Activated naive CD8-positive, alpha-beta T cell treated with anti-CD3 and anti-CD28 coated beads, Interleukin-2, amount 10 ng/mL, durations not matched to agents 7 days and 5 days (primary cell): ENCODE results near the gene MIS18A. TPM values are rescaled to one million over a fixed set of nuclear protein-coding genes. Genes with fewer than 3 reads are reported as not detected.

Source experiments
- ATAC-seq: fragments of 150-1000 bp; cut with Tn5 transposase; one replicate; pipeline ENCODE4 v1.10.0; 2021; ENCODE audit warnings: low read depth, moderate library complexity
- POLR2A ChIA-PET: fragments of 350-600 bp; sonication (Branson Sonifier 250); formaldehyde crosslinking; loops from one replicate; lab custom pipeline; 2021; ENCODE audit warnings: antibody characterized with exemption; lab: Charles Lee
- DNase-seq: peaks from one replicate; pipeline ENCODE4 v3.0.0; 2021
- H3K27ac Mint-ChIP-seq: one replicate; pipeline ENCODE4 v1.8.0; 2022; ENCODE audit warnings: mild to moderate bottlenecking, mixed read lengths
- H3K27me3 Mint-ChIP-seq: one replicate; pipeline ENCODE4 v1.8.0; 2022; ENCODE audit warnings: mild to moderate bottlenecking, moderate library complexity, mixed read lengths
- H3K36me3 Mint-ChIP-seq: one replicate; pipeline ENCODE4 v1.8.0; 2021; ENCODE audit warnings: mild to moderate bottlenecking, mixed read lengths
- H3K4me1 Mint-ChIP-seq: one replicate; pipeline ENCODE4 v1.8.0; 2021; ENCODE audit warnings: mixed read lengths
- H3K4me3 Mint-ChIP-seq: one replicate; pipeline ENCODE4 v1.8.0; 2022; ENCODE audit warnings: mild to moderate bottlenecking, moderate library complexity, mixed read lengths
- H3K9me3 Mint-ChIP-seq: one replicate; pipeline ENCODE4 v1.8.0; 2021; ENCODE audit warnings: mixed read lengths
- total RNA-seq, 2 experiments: library from RNA; stranded (reverse); gene quantifications; one replicate each; pipeline ENCODE4 v1.2.3, GENCODE V29; 2021

The MIS18A gene
- total RNA-seq, 2 experiments from 2014 or later = 19.7 to 21.2 TPM

GRCh38 chr21:32257962-32258785 is 20.7 kb downstream of the MIS18A start:
- peak; percentile 22 for ATAC-seq
- peak; percentile 52 for DNase-seq
- Mint-ChIP-seq H3K4me1 (no peaks in the 10 kb centered on the region), H3K9me3 (no peaks in the 10 kb centered on the region), H3K4me3 (no peak overlapping the region), H3K27me3 (no peaks in the 10 kb centered on the region), H3K27ac (no peak overlapping the region), H3K36me3 (no peaks in the 10 kb centered on the region)
- POLR2A ChIA-PET = no interaction called here

GRCh38 chr21:32256873-32257620 is 21.8 kb downstream of the MIS18A start:
- Mint-ChIP-seq H3K27ac (no peak overlapping the region), H3K36me3 (no peaks in the 10 kb centered on the region), H3K27me3 (no peaks in the 10 kb centered on the region), H3K9me3 (no peaks in the 10 kb centered on the region), H3K4me3 (no peak overlapping the region), H3K4me1 (no peaks in the 10 kb centered on the region)
- DNase-seq (no peak), ATAC-seq (no peak)
- POLR2A ChIA-PET = no interaction called here

GRCh38 chr21:32256251-32256650 is 22.6 kb downstream of the MIS18A start:
- no peaks in the 10 kb centered on the region for H3K4me1 Mint-ChIP-seq
- ATAC-seq = no peak

GRCh38 chr21:32253215-32253641 is 25.6 kb downstream of the MIS18A start:
- H3K9me3 Mint-ChIP-seq = peaks cover 7% of the 10 kb centered on the region
- H3K27ac Mint-ChIP-seq = no peak overlapping the region
- H3K4me3 Mint-ChIP-seq = no peak overlapping the region
- no peaks in the 10 kb centered on the region for H3K36me3 Mint-ChIP-seq
- ATAC-seq = no peak
- H3K27me3 Mint-ChIP-seq = peaks cover 3% of the 10 kb centered on the region
- H3K4me1 Mint-ChIP-seq = no peaks in the 10 kb centered on the region
- DNase-seq = no peak
- POLR2A ChIA-PET = interaction anchor here (0.5 kb wide), 1 partner anchor 17 kb away, joined by 4 read pairs; no protein-coding TSS in a partner anchor

More at GRCh38 chr21:32256251-32256650, 22.6 kb downstream of the MIS18A start:
- Mint-ChIP-seq H3K4me3 (no peak overlapping the region), H3K27ac (no peak overlapping the region), H3K36me3 (no peaks in the 10 kb centered on the region), H3K9me3 (peaks cover 3% of the 10 kb centered on the region), H3K27me3 (peaks cover 2% of the 10 kb centered on the region)
- no peak for DNase-seq
- POLR2A ChIA-PET = no interaction called here

GRCh38 chr21:32252136-32252535 is 26.7 kb downstream of the MIS18A start:
- POLR2A ChIA-PET = no interaction called here

DNA sequence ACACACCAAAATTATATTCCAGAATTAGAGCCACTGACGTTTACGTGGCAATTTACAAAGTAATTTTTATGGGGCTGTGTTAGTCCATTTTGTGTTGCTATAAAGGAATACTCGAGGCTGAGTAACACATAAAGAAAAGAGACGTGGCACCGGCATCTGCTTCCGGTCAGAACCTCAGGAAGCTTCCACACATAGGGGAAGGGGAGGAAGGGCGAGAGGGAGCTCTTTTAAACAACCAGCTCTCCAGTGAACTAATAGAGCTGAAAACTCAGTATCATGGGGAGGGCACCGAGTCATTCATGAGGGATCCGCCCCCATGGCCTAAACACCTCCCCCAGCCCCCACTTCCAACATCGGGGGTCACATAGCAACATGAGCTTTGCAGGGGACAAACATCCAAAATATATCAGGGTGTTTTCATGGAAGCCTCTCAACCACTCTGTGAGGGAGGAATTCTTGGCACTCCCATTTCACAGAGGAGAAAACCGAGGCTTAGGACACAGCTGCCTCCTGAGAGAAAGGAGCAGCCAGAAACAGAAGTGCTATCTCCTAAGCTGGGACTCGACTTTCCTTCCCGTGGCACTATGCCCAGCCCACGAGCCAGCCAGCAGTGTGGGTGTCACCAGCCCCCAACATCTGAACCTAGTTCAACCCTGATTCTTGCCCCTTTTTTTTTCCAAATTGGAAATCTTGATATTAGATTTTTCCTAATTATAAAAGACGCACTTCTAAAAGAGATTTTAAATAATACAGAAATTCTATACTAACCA is 29.2 kb downstream of the MIS18A start:
- no peak overlapping the region for H3K27ac Mint-ChIP-seq
- H3K4me3 Mint-ChIP-seq = no peak overlapping the region
- H3K36me3 Mint-ChIP-seq = peaks cover 2% of the 10 kb centered on the region
- no peak for DNase-seq
- H3K4me1 Mint-ChIP-seq = no peaks in the 10 kb centered on the region
- H3K9me3 Mint-ChIP-seq = peaks cover 7% of the 10 kb centered on the region
- POLR2A ChIA-PET = no interaction called here
- H3K27me3 Mint-ChIP-seq = peaks cover 12% of the 10 kb centered on the region
- no peak for ATAC-seq

More at GRCh38 chr21:32252136-32252535, 26.7 kb downstream of the MIS18A start:
- Mint-ChIP-seq H3K27ac (no peak overlapping the region), H3K4me3 (no peak overlapping the region), H3K4me1 (no peaks in the 10 kb centered on the region), H3K27me3 (peaks cover 3% of the 10 kb centered on the region), H3K9me3 (peaks cover 7% of the 10 kb centered on the region), H3K36me3 (no peaks in the 10 kb centered on the region)
- no peak for ATAC-seq
- no peak for DNase-seq

DNA sequence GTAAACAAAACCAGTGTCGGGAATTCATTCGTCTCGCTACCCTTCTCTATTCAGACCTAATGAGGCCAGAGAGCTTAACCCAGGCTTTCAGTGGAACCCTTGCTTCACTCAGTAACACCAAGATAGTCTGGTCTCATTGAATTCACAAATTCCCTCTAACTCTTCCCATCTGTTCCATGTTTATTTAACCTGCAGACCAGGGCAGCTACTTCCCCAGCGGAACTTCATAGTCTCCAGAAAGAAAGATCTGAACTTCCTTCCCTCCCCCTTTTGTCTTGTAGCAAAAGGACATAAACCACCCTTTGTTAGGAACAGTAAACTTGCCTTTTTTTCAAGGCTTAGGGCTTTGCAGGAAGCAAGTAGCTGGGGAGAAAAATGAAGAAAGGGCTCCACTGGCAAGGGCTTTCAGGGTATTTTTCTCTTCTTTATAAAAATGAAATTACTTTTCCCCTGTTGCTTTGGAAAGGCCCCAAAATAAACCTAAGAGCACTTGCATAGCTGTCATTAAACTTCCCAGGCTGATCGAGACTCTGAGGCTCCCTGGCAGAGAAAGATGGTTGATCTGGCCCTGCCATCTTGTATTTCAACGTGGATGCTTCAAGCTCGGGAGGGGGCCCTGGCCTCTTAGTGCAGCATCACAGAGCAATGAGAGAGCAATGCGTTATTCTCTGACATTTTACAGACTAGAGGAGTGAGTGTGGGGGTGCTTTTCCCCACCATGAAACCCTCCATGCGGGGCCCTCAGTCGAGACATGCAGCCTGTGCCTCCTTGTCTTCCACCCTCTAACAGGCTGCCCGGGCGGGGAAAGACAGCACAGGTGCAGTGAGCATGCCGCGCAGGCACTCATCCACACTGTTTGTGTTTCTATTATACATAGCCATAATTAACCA is 30.0 kb downstream of the MIS18A start:
- H3K9me3 Mint-ChIP-seq = peaks cover 7% of the 10 kb centered on the region
- H3K27me3 Mint-ChIP-seq = peaks cover 12% of the 10 kb centered on the region
- no peaks in the 10 kb centered on the region for H3K4me1 Mint-ChIP-seq
- H3K27ac Mint-ChIP-seq = no peak overlapping the region
- ATAC-seq = no peak
- H3K4me3 Mint-ChIP-seq = no peak overlapping the region
- no peak for DNase-seq
- H3K36me3 Mint-ChIP-seq = peaks cover 2% of the 10 kb centered on the region
- POLR2A ChIA-PET = no interaction called here

- Mint-ChIP-seq H3K36me3 (peaks cover 2% of the 10 kb centered on the region), H3K27me3 (peaks cover 11% of the 10 kb centered on the region), H3K9me3 (peaks cover 7% of the 10 kb centered on the region), H3K4me3 (no peak overlapping the region), H3K27ac (no peak overlapping the region), H3K4me1 (no peaks in the 10 kb centered on the region)
- ATAC-seq = no peak
- POLR2A ChIA-PET = no interaction called here
- no peak for DNase-seq
Measured at GRCh38 chr21:32246571-32247140, 32.2 kb downstream of the MIS18A start.

DNA sequence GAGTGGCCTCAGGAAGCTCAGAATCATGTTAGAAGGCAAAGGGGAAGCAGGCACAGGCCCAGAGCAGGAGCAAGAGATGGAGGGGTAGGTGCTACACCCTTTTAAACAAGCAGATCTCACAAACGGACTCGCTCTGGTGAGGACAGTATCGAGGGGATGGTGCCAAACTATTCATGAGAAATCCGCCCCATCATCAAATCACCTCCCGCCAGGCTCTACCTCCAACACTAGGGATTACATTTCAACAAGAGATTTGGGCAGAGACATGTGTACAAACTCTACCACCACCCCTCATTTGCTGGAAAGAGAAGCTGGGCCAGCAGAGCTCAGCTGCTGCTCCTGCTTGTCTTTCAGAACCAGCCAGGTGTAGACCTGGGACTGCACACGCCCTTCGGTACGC is 32.9 kb downstream of the MIS18A start:
- POLR2A ChIA-PET = no interaction called here
- H3K27ac Mint-ChIP-seq = no peak overlapping the region
- peaks cover 1% of the 10 kb centered on the region for H3K9me3 Mint-ChIP-seq
- no peaks in the 10 kb centered on the region for H3K4me1 Mint-ChIP-seq
- no peak overlapping the region for H3K4me3 Mint-ChIP-seq
- DNase-seq (no peak), ATAC-seq (no peak)
- peaks cover 11% of the 10 kb centered on the region for H3K27me3 Mint-ChIP-seq
- H3K36me3 Mint-ChIP-seq = peaks cover 2% of the 10 kb centered on the region

DNA sequence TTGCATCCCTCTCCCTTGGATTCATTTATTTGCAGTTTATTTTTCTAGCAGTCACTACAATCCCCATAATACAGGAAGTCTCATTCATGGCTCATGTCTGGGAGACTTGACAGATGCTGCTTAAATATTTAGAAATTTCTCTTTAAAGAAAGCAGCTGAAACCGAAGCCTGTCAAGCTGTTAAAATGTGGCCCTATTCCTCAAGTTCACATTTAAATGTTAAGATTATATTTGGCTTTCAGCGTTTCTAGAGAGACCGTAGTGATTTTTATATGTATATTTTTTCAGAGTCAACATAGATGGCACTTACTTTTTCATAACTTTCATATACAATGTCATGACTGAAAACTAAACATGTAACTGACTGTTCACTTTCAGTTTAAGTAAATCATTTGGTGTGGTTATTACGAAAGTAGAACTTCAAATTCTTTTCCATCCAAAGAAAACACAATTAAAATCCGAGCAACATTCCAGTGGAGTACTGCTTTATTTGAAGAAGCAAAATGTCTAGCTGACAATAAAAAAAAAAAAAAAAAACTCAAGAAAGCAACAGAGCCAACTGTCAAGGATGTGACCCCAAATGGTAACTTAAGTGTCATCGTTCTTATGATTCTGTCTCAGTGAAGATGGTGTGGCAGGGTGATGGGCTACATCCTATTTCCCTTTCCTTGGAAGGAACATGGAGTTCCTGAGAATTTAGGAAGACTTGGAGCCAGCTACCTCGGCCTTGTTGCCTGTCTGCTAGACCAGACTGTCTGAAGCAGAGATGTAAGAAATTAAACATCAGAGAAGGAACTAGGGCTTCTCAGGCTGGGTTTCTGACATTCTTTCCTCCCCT is 37.8 kb downstream of the MIS18A start:
- no peaks in the 10 kb centered on the region for H3K9me3 Mint-ChIP-seq
- no peaks in the 10 kb centered on the region for H3K4me1 Mint-ChIP-seq
- H3K27me3 Mint-ChIP-seq = peaks cover 4% of the 10 kb centered on the region
- H3K27ac Mint-ChIP-seq = no peak overlapping the region
- POLR2A ChIA-PET = no interaction called here
- H3K4me3 Mint-ChIP-seq = no peak overlapping the region
- no peak for DNase-seq
- no peaks in the 10 kb centered on the region for H3K36me3 Mint-ChIP-seq
- ATAC-seq = no peak

DNA sequence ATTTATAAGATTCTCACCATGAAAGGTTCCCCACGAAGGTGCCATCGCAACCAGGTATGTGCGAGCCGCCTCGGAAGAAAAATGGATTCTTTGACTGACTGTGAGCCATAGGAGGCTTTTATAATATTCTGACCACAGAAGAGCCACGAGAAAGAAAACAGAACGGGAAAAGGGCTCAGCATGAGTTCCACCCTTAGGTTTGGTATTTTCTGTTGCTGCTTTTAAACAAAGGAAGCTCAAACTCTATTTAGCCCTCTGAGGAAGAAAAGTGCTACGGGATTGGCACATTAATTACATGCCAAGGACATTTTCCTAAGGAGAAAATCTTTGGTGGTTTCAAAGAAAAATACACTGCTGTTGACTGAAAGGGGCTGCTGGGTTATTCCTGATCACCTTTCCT is 39.3 kb downstream of the MIS18A start:
- DNase-seq (no peak), ATAC-seq (no peak)
- no peaks in the 10 kb centered on the region for H3K4me1 Mint-ChIP-seq
- no peak overlapping the region for H3K4me3 Mint-ChIP-seq
- H3K27ac Mint-ChIP-seq = no peak overlapping the region
- POLR2A ChIA-PET = no interaction called here
- no peaks in the 10 kb centered on the region for H3K27me3 Mint-ChIP-seq
- H3K9me3 Mint-ChIP-seq = peaks cover 3% of the 10 kb centered on the region
- H3K36me3 Mint-ChIP-seq = no peaks in the 10 kb centered on the region

- Mint-ChIP-seq H3K27ac (no peak overlapping the region), H3K36me3 (no peaks in the 10 kb centered on the region), H3K27me3 (no peaks in the 10 kb centered on the region), H3K4me3 (no peak overlapping the region), H3K4me1 (no peaks in the 10 kb centered on the region), H3K9me3 (peaks cover 5% of the 10 kb centered on the region)
- DNase-seq (no peak), ATAC-seq (no peak)
- POLR2A ChIA-PET = no interaction called here
Measured at GRCh38 chr21:32238063-32238462, 40.8 kb downstream of the MIS18A start.
